ENCODE measurements around the gene CSRNP3. TPM values are rescaled to one million over a fixed set of nuclear protein-coding genes. Genes with fewer than 3 reads are reported as not detected.
A peak's percentile ranks its signal among the peaks of the same experiment; 100 is the strongest.

Gene CSRNP3
- total RNA-seq (2014; rRNA removed; shearing (Covaris generic)), result 3.0 and 4.3 TPM in 2 replicates

GRCh38 chr2:165469417-165469816 lies at the start of gene CSRNP3:
Gene CSRNP3 (plus strand): TSS chr2:165469698. CDS start chr2:165595066, 125,368 bp downstream.
- DNase-seq, result peak; percentile 35
- no peaks in the 10 kb centered on the region for H3K36me3 ChIP-seq (replicated peaks; ENCODE audit: control insufficient read depth, insufficient read depth, low read length)
- peak within 1 kb of the TSS; percentile 38 for H3K4me3 ChIP-seq (ENCODE audit: insufficient read depth, low read depth, low read length)
- no peaks in the 10 kb centered on the region for H3K27me3 ChIP-seq (ENCODE audit: control insufficient read depth, insufficient read depth, low read length)

GRCh38 chr2:165420231-165420630 lies 49.3 kb upstream of the CSRNP3 start:
- H3K36me3 ChIP-seq (replicated peaks; ENCODE audit: control insufficient read depth, insufficient read depth, low read length), result no peaks in the 10 kb centered on the region
- no peak for DNase-seq

GRCh38 chr2:165423081-165423480 lies 46.4 kb upstream of the CSRNP3 start:
- DNase-seq, result no peak
- Histone ChIP-seq H3K4me3 (ENCODE audit: insufficient read depth, low read depth, low read length) (no peak overlapping the region), H3K27me3 (ENCODE audit: control insufficient read depth, insufficient read depth, low read length) (no peaks in the 10 kb centered on the region), H3K36me3 (replicated peaks; ENCODE audit: control insufficient read depth, insufficient read depth, low read length) (no peaks in the 10 kb centered on the region)

More at GRCh38 chr2:165420231-165420630, 49.3 kb upstream of the CSRNP3 start:
- Histone ChIP-seq H3K4me3 (ENCODE audit: insufficient read depth, low read depth, low read length) (no peak overlapping the region), H3K27me3 (ENCODE audit: control insufficient read depth, insufficient read depth, low read length) (no peaks in the 10 kb centered on the region)

GRCh38 chr2:165425556-165425955 lies 43.9 kb upstream of the CSRNP3 start:
- H3K4me3 ChIP-seq (ENCODE audit: insufficient read depth, low read depth, low read length), result no peak overlapping the region
- no peak for DNase-seq
- no peaks in the 10 kb centered on the region for H3K27me3 ChIP-seq (ENCODE audit: control insufficient read depth, insufficient read depth, low read length)

GRCh38 chr2:165427686-165428085 lies 41.8 kb upstream of the CSRNP3 start:
- Histone ChIP-seq H3K27me3 (ENCODE audit: control insufficient read depth, insufficient read depth, low read length) (no peaks in the 10 kb centered on the region), H3K4me3 (ENCODE audit: insufficient read depth, low read depth, low read length) (no peak overlapping the region), H3K36me3 (replicated peaks; ENCODE audit: control insufficient read depth, insufficient read depth, low read length) (no peaks in the 10 kb centered on the region)
- DNase-seq, result no peak

More at GRCh38 chr2:165425556-165425955, 43.9 kb upstream of the CSRNP3 start:
- H3K36me3 ChIP-seq (replicated peaks; ENCODE audit: control insufficient read depth, insufficient read depth, low read length), result no peaks in the 10 kb centered on the region

GRCh38 chr2:165428926-165429325 lies 40.6 kb upstream of the CSRNP3 start:
- DNase-seq, result no peak
- Histone ChIP-seq H3K36me3 (replicated peaks; ENCODE audit: control insufficient read depth, insufficient read depth, low read length) (no peaks in the 10 kb centered on the region), H3K27me3 (ENCODE audit: control insufficient read depth, insufficient read depth, low read length) (no peaks in the 10 kb centered on the region), H3K4me3 (ENCODE audit: insufficient read depth, low read depth, low read length) (no peak overlapping the region)

- Histone ChIP-seq H3K27me3 (ENCODE audit: control insufficient read depth, insufficient read depth, low read length) (no peaks in the 10 kb centered on the region), H3K36me3 (replicated peaks; ENCODE audit: control insufficient read depth, insufficient read depth, low read length) (no peaks in the 10 kb centered on the region), H3K4me3 (ENCODE audit: insufficient read depth, low read depth, low read length) (no peak overlapping the region)
- no peak for DNase-seq
Measured at GRCh38 chr2:165431014-165431413, 38.5 kb upstream of the CSRNP3 start.

GRCh38 chr2:165432234-165432966 lies 37.1 kb upstream of the CSRNP3 start:
- DNase-seq, result peak; percentile 12
- H3K36me3 ChIP-seq (replicated peaks; ENCODE audit: control insufficient read depth, insufficient read depth, low read length), result no peaks in the 10 kb centered on the region
- no peaks in the 10 kb centered on the region for H3K27me3 ChIP-seq (ENCODE audit: control insufficient read depth, insufficient read depth, low read length)
- no peak overlapping the region for H3K4me3 ChIP-seq (ENCODE audit: insufficient read depth, low read depth, low read length)

- H3K4me3 ChIP-seq (ENCODE audit: insufficient read depth, low read depth, low read length), result no peak overlapping the region
Measured at GRCh38 chr2:165434865-165435496, 34.5 kb upstream of the CSRNP3 start.

GRCh38 chr2:165435611-165436010 lies 33.9 kb upstream of the CSRNP3 start:
- no peaks in the 10 kb centered on the region for H3K27me3 ChIP-seq (ENCODE audit: control insufficient read depth, insufficient read depth, low read length)
- H3K4me3 ChIP-seq (ENCODE audit: insufficient read depth, low read depth, low read length), result no peak overlapping the region
- H3K36me3 ChIP-seq (replicated peaks; ENCODE audit: control insufficient read depth, insufficient read depth, low read length), result no peaks in the 10 kb centered on the region
- DNase-seq, result no peak

More at GRCh38 chr2:165434865-165435496, 34.5 kb upstream of the CSRNP3 start:
- DNase-seq, result no peak
- Histone ChIP-seq H3K27me3 (ENCODE audit: control insufficient read depth, insufficient read depth, low read length) (no peaks in the 10 kb centered on the region), H3K36me3 (replicated peaks; ENCODE audit: control insufficient read depth, insufficient read depth, low read length) (no peaks in the 10 kb centered on the region)

GRCh38 chr2:165436559-165436958 lies 32.9 kb upstream of the CSRNP3 start:
- no peak for DNase-seq
- Histone ChIP-seq H3K4me3 (ENCODE audit: insufficient read depth, low read depth, low read length) (no peak overlapping the region), H3K27me3 (ENCODE audit: control insufficient read depth, insufficient read depth, low read length) (no peaks in the 10 kb centered on the region), H3K36me3 (replicated peaks; ENCODE audit: control insufficient read depth, insufficient read depth, low read length) (no peaks in the 10 kb centered on the region)

GRCh38 chr2:165440367-165440766 lies 29.1 kb upstream of the CSRNP3 start:
- DNase-seq, result no peak
- H3K27me3 ChIP-seq (ENCODE audit: control insufficient read depth, insufficient read depth, low read length), result no peaks in the 10 kb centered on the region
- H3K36me3 ChIP-seq (replicated peaks; ENCODE audit: control insufficient read depth, insufficient read depth, low read length), result no peaks in the 10 kb centered on the region
- no peak overlapping the region for H3K4me3 ChIP-seq (ENCODE audit: insufficient read depth, low read depth, low read length)

GRCh38 chr2:165443511-165443910 lies 26.0 kb upstream of the CSRNP3 start:
- no peak overlapping the region for H3K4me3 ChIP-seq (ENCODE audit: insufficient read depth, low read depth, low read length)
- H3K27me3 ChIP-seq (ENCODE audit: control insufficient read depth, insufficient read depth, low read length), result no peaks in the 10 kb centered on the region
- no peak for DNase-seq
- H3K36me3 ChIP-seq (replicated peaks; ENCODE audit: control insufficient read depth, insufficient read depth, low read length), result no peaks in the 10 kb centered on the region

- H3K4me3 ChIP-seq (ENCODE audit: insufficient read depth, low read depth, low read length), result no peak overlapping the region
- DNase-seq, result no peak
- H3K27me3 ChIP-seq (ENCODE audit: control insufficient read depth, insufficient read depth, low read length), result no peaks in the 10 kb centered on the region
- no peaks in the 10 kb centered on the region for H3K36me3 ChIP-seq (replicated peaks; ENCODE audit: control insufficient read depth, insufficient read depth, low read length)
Measured at GRCh38 chr2:165448406-165448805, 21.1 kb upstream of the CSRNP3 start.

- Histone ChIP-seq H3K27me3 (ENCODE audit: control insufficient read depth, insufficient read depth, low read length) (no peaks in the 10 kb centered on the region), H3K4me3 (ENCODE audit: insufficient read depth, low read depth, low read length) (no peak overlapping the region), H3K36me3 (replicated peaks; ENCODE audit: control insufficient read depth, insufficient read depth, low read length) (no peaks in the 10 kb centered on the region)
- no peak for DNase-seq
Measured at GRCh38 chr2:165450156-165450555, 19.3 kb upstream of the CSRNP3 start.

All from H7 (cell line).